Measurements from ENCODE around the gene POM121C.
"Not testable (repeated sequence)": the region's sequence is repeated elsewhere in the genome, so short reads cannot be mapped to it uniquely, and the experiment has no call there.

GRCh38 chr7:75398771-75399700 is 87.1 kb downstream of the POM121C start:
- TF ChIP-seq CHD2 (IDR thresholded peaks at IDR 0.05; ENCODE audit: low read length, partially characterized antibody); CTCF (IDR thresholded peaks at IDR 0.05): not testable (repeated sequence)
